D721Med (cell line): ENCODE data around the gene PADI2.

ENCODE experiments used
- DNase-seq: peaks from one replicate; pipeline ENCODE4 v3.0.0; 2011; ENCODE audit warnings: low spot score; ENCODE audit not compliant: insufficient read length
- FAIRE-seq: peaks from 2 replicates; lab custom pipeline; 2011; peaks lifted over from hg19 to GRCh38; lab: Jason Lieb, UNC
- TF ChIP-seq, protein P1 (sequence below): IDR thresholded peaks from 2 replicates; pipeline ENCODE4 v1.5.1; 2012; ENCODE audit warnings: mild to moderate bottlenecking, control low read depth; ENCODE audit not compliant: insufficient read depth; ENCODE audit errors: missing control alignments

Gene PADI2

DNA sequence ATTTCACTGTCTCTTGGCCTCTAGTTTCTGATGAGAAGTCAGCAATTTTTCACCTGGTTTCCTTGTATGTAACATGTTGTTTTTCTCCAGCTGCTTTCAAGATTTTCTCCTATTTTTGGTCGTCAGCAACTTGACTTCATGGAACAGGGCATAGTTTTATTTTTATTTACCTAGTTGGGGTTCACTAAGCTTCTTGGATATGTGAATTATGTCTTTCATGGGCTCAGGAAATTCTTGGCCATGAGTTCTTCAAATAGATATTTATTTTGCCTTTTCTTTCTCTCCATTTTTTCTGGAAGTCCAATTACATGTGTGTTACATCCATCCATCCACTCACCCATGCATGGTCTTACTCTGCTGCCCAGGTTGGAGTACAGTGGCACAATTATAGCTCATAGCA, 79.1 kb downstream of the PADI2 start:
- FAIRE-seq (no peak), DNase-seq (no peak)
- TF ChIP-seq, protein P1, sequence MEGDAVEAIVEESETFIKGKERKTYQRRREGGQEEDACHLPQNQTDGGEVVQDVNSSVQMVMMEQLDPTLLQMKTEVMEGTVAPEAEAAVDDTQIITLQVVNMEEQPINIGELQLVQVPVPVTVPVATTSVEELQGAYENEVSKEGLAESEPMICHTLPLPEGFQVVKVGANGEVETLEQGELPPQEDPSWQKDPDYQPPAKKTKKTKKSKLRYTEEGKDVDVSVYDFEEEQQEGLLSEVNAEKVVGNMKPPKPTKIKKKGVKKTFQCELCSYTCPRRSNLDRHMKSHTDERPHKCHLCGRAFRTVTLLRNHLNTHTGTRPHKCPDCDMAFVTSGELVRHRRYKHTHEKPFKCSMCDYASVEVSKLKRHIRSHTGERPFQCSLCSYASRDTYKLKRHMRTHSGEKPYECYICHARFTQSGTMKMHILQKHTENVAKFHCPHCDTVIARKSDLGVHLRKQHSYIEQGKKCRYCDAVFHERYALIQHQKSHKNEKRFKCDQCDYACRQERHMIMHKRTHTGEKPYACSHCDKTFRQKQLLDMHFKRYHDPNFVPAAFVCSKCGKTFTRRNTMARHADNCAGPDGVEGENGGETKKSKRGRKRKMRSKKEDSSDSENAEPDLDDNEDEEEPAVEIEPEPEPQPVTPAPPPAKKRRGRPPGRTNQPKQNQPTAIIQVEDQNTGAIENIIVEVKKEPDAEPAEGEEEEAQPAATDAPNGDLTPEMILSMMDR = no peak

DNA sequence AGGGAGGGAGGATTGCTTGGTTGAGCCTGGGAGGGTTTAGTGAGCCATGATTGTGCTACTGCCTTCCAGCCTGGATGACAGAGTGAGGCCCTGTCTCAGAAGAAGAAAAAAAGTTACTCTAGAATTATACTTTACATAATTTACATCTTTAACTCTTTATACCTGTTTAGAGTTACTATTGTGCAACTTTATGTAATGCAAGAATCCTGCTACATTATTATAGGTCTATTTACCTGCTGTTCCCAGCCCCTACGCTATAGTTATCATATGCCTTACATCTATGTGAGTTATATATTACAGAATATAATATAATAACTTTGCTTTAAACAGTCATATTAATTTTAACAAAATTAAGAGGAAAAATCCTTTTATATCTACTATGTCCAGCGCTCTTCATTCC, 79.7 kb downstream of the PADI2 start:
- no peak for FAIRE-seq
- TF ChIP-seq, protein P1 = no peak
- DNase-seq = no peak

DNA sequence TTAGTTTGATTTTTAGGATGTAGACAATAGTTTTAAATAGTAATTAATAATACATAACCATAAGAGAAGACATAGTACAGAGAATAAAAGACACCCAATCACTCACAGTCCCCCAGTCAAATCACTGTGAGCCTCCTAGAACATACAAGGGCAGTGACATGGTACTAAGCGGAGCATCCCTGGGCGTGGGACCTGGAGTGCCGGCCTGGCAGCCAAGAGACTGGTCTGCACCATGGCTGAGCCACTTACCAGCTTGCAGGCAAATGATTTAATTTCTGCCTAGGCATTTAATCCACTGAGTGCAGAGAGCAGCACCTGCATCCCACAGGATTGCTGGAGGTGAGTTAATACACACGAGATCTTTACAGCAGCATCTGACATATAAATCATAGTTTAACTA, 85.8 kb downstream of the PADI2 start:
- TF ChIP-seq, protein P1 = no peak
- FAIRE-seq (no peak), DNase-seq (no peak)

DNA sequence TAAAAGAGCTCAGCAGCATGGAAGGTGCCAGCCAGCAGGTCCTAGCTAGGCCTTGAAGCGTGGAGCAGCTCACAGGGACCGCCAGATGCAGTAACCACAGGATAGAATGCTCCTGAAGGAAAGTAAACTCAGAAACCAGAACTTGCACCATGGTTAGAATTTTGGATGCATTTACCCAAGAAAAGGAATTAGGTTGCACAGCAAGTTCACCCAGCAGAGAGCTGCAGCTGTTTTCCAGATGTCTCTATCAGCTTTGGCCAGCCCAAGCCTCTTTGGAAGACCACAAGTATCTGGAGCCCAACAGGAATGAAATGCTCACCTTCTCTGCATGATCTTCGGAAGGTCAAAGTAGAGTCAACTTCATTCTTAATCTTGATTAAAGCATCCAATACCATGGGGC, 86.5 kb downstream of the PADI2 start:
- TF ChIP-seq, protein P1 = no peak
- FAIRE-seq = no peak

DNA sequence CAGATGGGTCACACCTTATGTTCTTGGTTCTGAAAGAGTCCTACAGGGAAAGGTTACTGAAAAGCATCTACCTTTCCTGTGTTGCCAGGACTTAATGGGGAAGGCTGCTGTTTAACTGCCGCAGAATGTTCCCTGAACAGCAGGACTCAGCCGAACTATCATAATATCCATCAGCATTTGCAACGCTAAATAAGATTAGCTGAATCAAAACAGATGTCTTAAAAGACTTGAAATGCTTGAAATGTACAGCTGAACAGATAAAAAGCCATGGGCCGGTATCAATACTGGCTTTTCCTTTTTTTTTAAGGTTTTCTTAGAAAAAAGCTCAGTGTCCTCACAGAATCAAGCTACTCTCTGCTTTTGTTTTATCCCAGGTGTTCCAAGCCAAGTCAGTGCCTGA, 87.8 kb downstream of the PADI2 start:
- no peak for DNase-seq
- no peak for FAIRE-seq
- TF ChIP-seq, protein P1 = no peak

More for the DNA sequence above, 86.5 kb downstream of the PADI2 start:
- no peak for DNase-seq

DNA sequence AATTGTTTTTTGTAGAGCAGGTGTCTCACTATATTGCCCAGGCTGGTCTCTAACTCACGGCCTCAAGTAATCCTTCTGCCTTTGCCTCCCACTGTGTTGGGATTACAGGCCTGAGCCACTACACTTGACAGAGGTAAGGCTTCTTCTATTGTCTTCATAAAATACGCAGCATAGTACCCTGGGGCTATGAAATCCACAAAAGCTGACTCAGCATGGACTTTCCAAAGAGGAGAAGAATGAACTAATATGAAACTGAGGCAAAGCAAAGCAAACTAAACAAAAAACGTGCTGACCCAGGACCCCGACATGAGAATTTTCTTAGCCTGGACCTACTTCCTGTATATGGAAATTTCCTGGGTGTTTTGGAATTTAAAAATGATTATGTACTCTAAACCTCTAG, 89.0 kb downstream of the PADI2 start:
- FAIRE-seq (no peak), DNase-seq (no peak)

DNA sequence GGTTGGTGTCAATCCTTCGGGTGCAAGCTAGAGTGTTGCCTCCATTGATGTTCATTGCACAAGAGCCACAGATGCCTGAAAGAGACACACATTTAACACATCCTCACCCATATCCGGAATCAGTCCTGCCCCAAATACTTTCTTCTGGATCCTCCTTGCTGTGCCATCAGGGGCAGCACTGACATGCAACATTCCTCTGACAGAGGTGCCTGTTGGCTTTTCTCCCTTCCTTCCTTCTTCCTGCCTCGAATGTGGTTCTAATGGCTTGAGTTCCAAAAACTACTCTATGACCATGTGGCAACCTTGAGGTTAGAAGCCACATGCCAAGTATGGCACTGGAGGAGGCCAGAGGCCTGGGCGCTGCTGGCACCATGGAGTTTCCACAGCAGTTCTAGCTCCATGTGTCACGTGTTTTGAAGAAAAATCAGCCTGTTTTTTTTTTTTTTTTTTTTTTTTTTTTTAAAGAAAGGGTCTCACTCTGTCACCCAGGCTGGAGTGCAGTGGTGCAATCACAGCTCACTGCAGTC, 90.5 kb downstream of the PADI2 start:
- DNase-seq (no peak), FAIRE-seq (no peak)
- TF ChIP-seq, protein P1 = no peak

More for the DNA sequence above, 89.0 kb downstream of the PADI2 start:
- TF ChIP-seq, protein P1 = no peak
